BLaER1 (cell line): ENCODE measurements around the gene SAMD4A.

ENCODE experiments used
- H3K27ac ChIP-seq: shearing (Covaris generic); formaldehyde crosslinking; 2 replicates; pipeline ENCODE4 v1.8.1; 2022
- H3K27me3 ChIP-seq: shearing (Covaris generic); formaldehyde crosslinking; 2 replicates; pipeline ENCODE4 v1.8.1; 2022
- H3K36me3 ChIP-seq: shearing (Covaris generic); formaldehyde crosslinking; 2 replicates; pipeline ENCODE4 v1.8.1; 2022
- H3K4me1 ChIP-seq: shearing (Covaris generic); formaldehyde crosslinking; 2 replicates; pipeline ENCODE4 v1.8.1; 2022
- H3K4me2 ChIP-seq: shearing (Covaris generic); formaldehyde crosslinking; 2 replicates; pipeline ENCODE4 v1.8.1; 2022
- H3K4me3 ChIP-seq: shearing (Covaris generic); formaldehyde crosslinking; 2 replicates; pipeline ENCODE4 v1.8.1; 2022
- H3K9ac ChIP-seq: shearing (Covaris generic); formaldehyde crosslinking; 2 replicates; pipeline ENCODE4 v1.8.1; 2022
- H3K9me3 ChIP-seq: shearing (Covaris generic); formaldehyde crosslinking; 2 replicates; pipeline ENCODE4 v1.8.1; 2022
- H4K20me1 ChIP-seq: shearing (Covaris generic); formaldehyde crosslinking; 2 replicates; pipeline ENCODE4 v1.8.1; 2022
- Cebpa-rat ChIP-seq: shearing (Covaris generic); IDR thresholded peaks from 2 replicates; pipeline ENCODE4 v1.8.1; 2022

SAMD4A gene

GRCh38 chr14:54566410-54567223, at the start of gene SAMD4A:
Gene SAMD4A, plus strand, starts transcription at chr14:54567128. Its CDS starts 789 bp downstream, at chr14:54567917.
- Histone ChIP-seq H3K4me3 (peak within 1 kb of the TSS; percentile 95), H3K9ac (peak within 1 kb of the TSS; percentile 89), H3K4me2 (peak within 1 kb of the TSS; percentile 98), H3K36me3 (peaks cover 12% of the 10 kb centered on the region), H3K27me3 (peaks cover 13% of the 10 kb centered on the region; the same call in 1 of the 2 replicates), H3K4me1 (peaks cover 36% of the 10 kb centered on the region), H3K9me3 (peaks cover 6% of the 10 kb centered on the region), H3K27ac (peak within 1 kb of the TSS; percentile 91), H4K20me1 (peaks cover 22% of the 10 kb centered on the region)
- TF ChIP-seq Cebpa-rat, result no peak

GRCh38 chr14:54524410-54524809, 42.5 kb upstream of the SAMD4A start:
- Histone ChIP-seq H3K4me3 (no peak overlapping the region), H4K20me1 (no peaks in the 10 kb centered on the region), H3K9me3 (no peaks in the 10 kb centered on the region), H3K27ac (no peak overlapping the region), H3K36me3 (peaks cover 46% of the 10 kb centered on the region), H3K9ac (no peak overlapping the region), H3K27me3 (no peaks in the 10 kb centered on the region), H3K4me1 (no peaks in the 10 kb centered on the region), H3K4me2 (no peak overlapping the region)
- no peak for TF ChIP-seq Cebpa-rat

GRCh38 chr14:54528973-54529372, 38.0 kb upstream of the SAMD4A start:
- H3K4me2 ChIP-seq, result no peak overlapping the region
- no peaks in the 10 kb centered on the region for H4K20me1 ChIP-seq
- no peak for TF ChIP-seq Cebpa-rat
- H3K27me3 ChIP-seq, result no peaks in the 10 kb centered on the region
- no peak overlapping the region for H3K9ac ChIP-seq
- H3K4me3 ChIP-seq, result no peak overlapping the region
- H3K27ac ChIP-seq, result no peak overlapping the region
- no peaks in the 10 kb centered on the region for H3K4me1 ChIP-seq
- H3K9me3 ChIP-seq, result no peaks in the 10 kb centered on the region
- H3K36me3 ChIP-seq, result peaks cover 33% of the 10 kb centered on the region

- Histone ChIP-seq H3K27ac (no peak overlapping the region), H3K9ac (no peak overlapping the region), H3K4me3 (no peak overlapping the region), H3K27me3 (no peaks in the 10 kb centered on the region), H3K4me2 (no peak overlapping the region), H3K36me3 (peaks cover 28% of the 10 kb centered on the region), H3K4me1 (no peaks in the 10 kb centered on the region), H4K20me1 (no peaks in the 10 kb centered on the region), H3K9me3 (no peaks in the 10 kb centered on the region)
- TF ChIP-seq Cebpa-rat, result no peak
These were observed 37.1 kb upstream of the SAMD4A start for GRCh38 chr14:54529811-54530210.

GRCh38 chr14:54532111-54533012, 34.6 kb upstream of the SAMD4A start:
- no peak overlapping the region for H3K4me3 ChIP-seq
- H4K20me1 ChIP-seq, result no peaks in the 10 kb centered on the region
- H3K4me1 ChIP-seq, result no peaks in the 10 kb centered on the region
- H3K36me3 ChIP-seq, result peaks cover 15% of the 10 kb centered on the region
- H3K9ac ChIP-seq, result no peak overlapping the region
- H3K27me3 ChIP-seq, result no peaks in the 10 kb centered on the region
- H3K4me2 ChIP-seq, result no peak overlapping the region
- no peaks in the 10 kb centered on the region for H3K9me3 ChIP-seq
- H3K27ac ChIP-seq, result no peak overlapping the region
- no peak for TF ChIP-seq Cebpa-rat

GRCh38 chr14:54533100-54533499, 33.8 kb upstream of the SAMD4A start:
- H3K27me3 ChIP-seq, result no peaks in the 10 kb centered on the region
- TF ChIP-seq Cebpa-rat, result no peak
- H3K4me3 ChIP-seq, result no peak overlapping the region
- no peaks in the 10 kb centered on the region for H3K4me1 ChIP-seq
- H4K20me1 ChIP-seq, result no peaks in the 10 kb centered on the region
- H3K27ac ChIP-seq, result no peak overlapping the region
- peaks cover 14% of the 10 kb centered on the region for H3K36me3 ChIP-seq
- no peak overlapping the region for H3K9ac ChIP-seq
- no peaks in the 10 kb centered on the region for H3K9me3 ChIP-seq
- H3K4me2 ChIP-seq, result no peak overlapping the region

GRCh38 chr14:54535126-54535525, 31.8 kb upstream of the SAMD4A start:
- Histone ChIP-seq H3K4me2 (no peak overlapping the region), H3K27me3 (no peaks in the 10 kb centered on the region), H3K9ac (no peak overlapping the region), H3K4me3 (no peak overlapping the region), H3K4me1 (no peaks in the 10 kb centered on the region), H3K9me3 (no peaks in the 10 kb centered on the region), H3K27ac (no peak overlapping the region), H3K36me3 (peaks cover 11% of the 10 kb centered on the region), H4K20me1 (no peaks in the 10 kb centered on the region)
- TF ChIP-seq Cebpa-rat, result no peak

- Histone ChIP-seq H3K4me1 (no peaks in the 10 kb centered on the region), H3K9ac (no peak overlapping the region), H3K4me2 (no peak overlapping the region), H4K20me1 (no peaks in the 10 kb centered on the region), H3K36me3 (peaks cover 13% of the 10 kb centered on the region), H3K4me3 (no peak overlapping the region), H3K9me3 (no peaks in the 10 kb centered on the region), H3K27ac (no peak overlapping the region), H3K27me3 (no peaks in the 10 kb centered on the region)
- TF ChIP-seq Cebpa-rat, result no peak
These were observed 31.3 kb upstream of the SAMD4A start for GRCh38 chr14:54535646-54536045.

GRCh38 chr14:54537651-54538050, 29.3 kb upstream of the SAMD4A start:
- no peak for TF ChIP-seq Cebpa-rat
- Histone ChIP-seq H3K4me1 (no peaks in the 10 kb centered on the region), H3K36me3 (peaks cover 15% of the 10 kb centered on the region), H3K27me3 (no peaks in the 10 kb centered on the region), H3K27ac (no peak overlapping the region), H3K9me3 (no peaks in the 10 kb centered on the region), H3K4me3 (no peak overlapping the region), H3K9ac (no peak overlapping the region), H4K20me1 (no peaks in the 10 kb centered on the region), H3K4me2 (no peak overlapping the region)

- no peak overlapping the region for H3K4me3 ChIP-seq
- no peaks in the 10 kb centered on the region for H4K20me1 ChIP-seq
- H3K27me3 ChIP-seq, result no peaks in the 10 kb centered on the region
- H3K4me1 ChIP-seq, result no peaks in the 10 kb centered on the region
- no peak overlapping the region for H3K9ac ChIP-seq
- H3K4me2 ChIP-seq, result no peak overlapping the region
- no peak overlapping the region for H3K27ac ChIP-seq
- peaks cover 15% of the 10 kb centered on the region for H3K36me3 ChIP-seq
- H3K9me3 ChIP-seq, result no peaks in the 10 kb centered on the region
- TF ChIP-seq Cebpa-rat, result no peak
These were observed 28.9 kb upstream of the SAMD4A start for GRCh38 chr14:54538055-54538454.
